BLaER1 treated with 17β-estradiol and CSF1 and Interleukin-3, amounts not matched to agents 10 nM and 100 nM (cell line): Measurements from ENCODE around the gene SCN10A.
A peak's percentile ranks its signal among the peaks of the same experiment; 100 is the strongest.

ENCODE experiments used
- H3K27ac ChIP-seq, 11 experiments: shearing (Covaris generic); formaldehyde crosslinking; 2 replicates each; pipeline ENCODE4 v1.8.1; 2022
- H3K27me3 ChIP-seq, 11 experiments: shearing (Covaris generic); formaldehyde crosslinking; 2 replicates each; pipeline ENCODE4 v1.8.1; 2022
- H3K36me3 ChIP-seq, 11 experiments: shearing (Covaris generic); formaldehyde crosslinking; 2 replicates each; pipeline ENCODE4 v1.8.1; 2022
- H3K4me1 ChIP-seq, 10 experiments: shearing (Covaris generic); formaldehyde crosslinking; 2 replicates each; pipeline ENCODE4 v1.8.1; 2022
- H3K4me2 ChIP-seq, 11 experiments: shearing (Covaris generic); formaldehyde crosslinking; 2 replicates each; pipeline ENCODE4 v1.8.1; 2022
- H3K4me3 ChIP-seq, 10 experiments: shearing (Covaris generic); formaldehyde crosslinking; 2 replicates each; pipeline ENCODE4 v1.8.1; 2022
- H3K9ac ChIP-seq, 11 experiments: shearing (Covaris generic); formaldehyde crosslinking; 2 replicates each; pipeline ENCODE4 v1.8.1; 2022
- H3K9me3 ChIP-seq, 11 experiments: shearing (Covaris generic); formaldehyde crosslinking; replicated peaks in 1 of 11; 2 replicates each; pipeline ENCODE4 v1.8.1; 2022
- H4K20me1 ChIP-seq, 11 experiments: shearing (Covaris generic); formaldehyde crosslinking; 2 replicates each; pipeline ENCODE4 v1.8.1; 2022
- Cebpa-rat ChIP-seq, 11 experiments: shearing (Covaris generic); IDR thresholded peaks; 2 replicates each; pipeline ENCODE4 v1.8.1; 2022

The SCN10A gene

DNA sequence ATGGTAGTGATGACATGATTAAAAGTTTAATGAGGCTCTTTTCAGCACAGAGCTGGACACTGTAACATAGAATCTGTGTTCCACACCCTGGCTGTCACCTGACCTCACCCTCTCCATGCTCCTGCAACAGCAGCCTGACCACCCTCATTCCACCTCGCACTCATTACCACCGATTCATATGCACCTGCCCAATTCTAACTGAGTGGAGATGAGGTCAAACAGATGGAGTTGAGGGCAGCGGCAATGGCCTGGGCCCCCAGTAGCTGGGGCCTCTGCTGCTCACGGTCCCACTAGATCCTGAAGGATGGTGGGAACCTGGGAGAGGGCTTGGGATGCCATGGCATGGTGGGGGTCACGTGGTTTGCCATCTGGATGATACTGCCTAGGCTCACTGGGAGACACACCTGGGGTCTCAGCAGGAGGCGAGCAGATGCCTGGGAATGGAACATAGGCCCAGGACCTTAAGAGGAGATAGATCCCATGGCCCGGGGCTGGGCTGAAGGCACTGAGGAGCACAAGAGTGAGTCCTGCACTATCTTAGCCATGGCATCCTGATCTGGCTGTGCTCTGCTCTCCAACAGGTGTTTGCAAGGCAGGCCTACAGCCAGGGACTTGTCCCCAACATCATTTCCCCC lies 167.9 kb downstream of the SCN10A start:
- Histone ChIP-seq H3K4me3 (no peak overlapping the region; a peak in 2 of 20 replicates), H4K20me1 (peaks cover 0 to 15% (median 4%) of the 10 kb centered on the region in 11 experiments; a peak in 6 of 22 replicates), H3K4me2 (peak overlapping the region in 8 of 11 experiments; percentile 98 to 100 (median 99); a peak in 13 of 22 replicates), H3K36me3 (no peaks in the 10 kb centered on the region), H3K27me3 (peaks cover 5 to 32% (median 23%) of the 10 kb centered on the region in 11 experiments; a peak in 20 of 22 replicates), H3K9me3 (no peaks in the 10 kb centered on the region), H3K27ac (no peak overlapping the region), H3K4me1 (peaks cover 5 to 19% (median 14%) of the 10 kb centered on the region in 10 experiments; a peak in 17 of 20 replicates), H3K9ac (no peak overlapping the region)
- no peak for TF ChIP-seq Cebpa-rat (IDR thresholded peaks at IDR 0.05)

- H3K27ac ChIP-seq: no peak overlapping the region
- H3K4me1 ChIP-seq: peaks cover 5 to 23% (median 15%) of the 10 kb centered on the region in 10 experiments; a peak in 17 of 20 replicates
- no peaks in the 10 kb centered on the region for H3K36me3 ChIP-seq
- peaks cover 5 to 32% (median 23%) of the 10 kb centered on the region in 11 experiments; a peak in 20 of 22 replicates for H3K27me3 ChIP-seq
- H3K9ac ChIP-seq: no peak overlapping the region
- TF ChIP-seq Cebpa-rat (IDR thresholded peaks at IDR 0.05): no peak
- H4K20me1 ChIP-seq: peaks cover 0 to 15% (median 4%) of the 10 kb centered on the region in 11 experiments; a peak in 6 of 22 replicates
- no peaks in the 10 kb centered on the region for H3K9me3 ChIP-seq
- no peak overlapping the region for H3K4me3 ChIP-seq
- H3K4me2 ChIP-seq: no peak overlapping the region
Measured at GRCh38 chr3:38647217-38647970, 168.6 kb downstream of the SCN10A start.
